Measurements from ENCODE around the gene CLCN6.

GRCh38 chr1:11888206-11888876 is 82.3 kb downstream of the CLCN6 start:
- TF ChIP-seq, protein P1, sequence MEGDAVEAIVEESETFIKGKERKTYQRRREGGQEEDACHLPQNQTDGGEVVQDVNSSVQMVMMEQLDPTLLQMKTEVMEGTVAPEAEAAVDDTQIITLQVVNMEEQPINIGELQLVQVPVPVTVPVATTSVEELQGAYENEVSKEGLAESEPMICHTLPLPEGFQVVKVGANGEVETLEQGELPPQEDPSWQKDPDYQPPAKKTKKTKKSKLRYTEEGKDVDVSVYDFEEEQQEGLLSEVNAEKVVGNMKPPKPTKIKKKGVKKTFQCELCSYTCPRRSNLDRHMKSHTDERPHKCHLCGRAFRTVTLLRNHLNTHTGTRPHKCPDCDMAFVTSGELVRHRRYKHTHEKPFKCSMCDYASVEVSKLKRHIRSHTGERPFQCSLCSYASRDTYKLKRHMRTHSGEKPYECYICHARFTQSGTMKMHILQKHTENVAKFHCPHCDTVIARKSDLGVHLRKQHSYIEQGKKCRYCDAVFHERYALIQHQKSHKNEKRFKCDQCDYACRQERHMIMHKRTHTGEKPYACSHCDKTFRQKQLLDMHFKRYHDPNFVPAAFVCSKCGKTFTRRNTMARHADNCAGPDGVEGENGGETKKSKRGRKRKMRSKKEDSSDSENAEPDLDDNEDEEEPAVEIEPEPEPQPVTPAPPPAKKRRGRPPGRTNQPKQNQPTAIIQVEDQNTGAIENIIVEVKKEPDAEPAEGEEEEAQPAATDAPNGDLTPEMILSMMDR (IDR thresholded peaks at IDR 0.05), result no peak
- TF ChIP-seq POLR2AphosphoS5 (IDR thresholded peaks at IDR 0.05), result no peak

Measured in prostate gland (tissue), 2 donors.